H9 (cell line): Measurements from ENCODE around the gene F12. TPM values are rescaled to one million over a fixed set of nuclear protein-coding genes. Genes with fewer than 3 reads are reported as not detected.

ENCODE experiments used
- DNase-seq: peaks from one replicate; pipeline ENCODE4 v3.0.0-alpha.2; 2017
- H2AFZ ChIP-seq: one replicate; pipeline ENCODE4 v1.6.1; 2013; ENCODE audit warnings: mild to moderate bottlenecking, low read length, control low read depth, moderate library complexity
- H2AK5ac ChIP-seq: 2 replicates; pipeline ENCODE4 v1.6.1; 2013; ENCODE audit warnings: low read length, control low read depth, mixed read lengths; ENCODE audit not compliant: insufficient read length
- H2BK120ac ChIP-seq: one replicate; pipeline ENCODE4 v1.6.1; 2013; ENCODE audit warnings: low read depth, mild to moderate bottlenecking, low read length, control low read depth, inconsistent platforms; ENCODE audit not compliant: poor library complexity, severe bottlenecking
- H2BK12ac ChIP-seq: 2 replicates; pipeline ENCODE4 v1.6.1; 2013; ENCODE audit warnings: low read length, control low read depth, mixed read lengths, low read depth; ENCODE audit not compliant: insufficient read length
- H2BK15ac ChIP-seq: 2 replicates; pipeline ENCODE4 v1.6.1; 2013; ENCODE audit warnings: low read depth, low read length, control low read depth
- H2BK20ac ChIP-seq: one replicate; pipeline ENCODE4 v1.6.1; 2013; ENCODE audit warnings: low read depth, mild to moderate bottlenecking, low read length, control low read depth, inconsistent platforms; ENCODE audit not compliant: poor library complexity, severe bottlenecking
- H2BK5ac ChIP-seq: 2 replicates; pipeline ENCODE4 v1.6.1; 2013; ENCODE audit warnings: low read length, control low read depth, mixed read lengths; ENCODE audit not compliant: insufficient read length
- H3K14ac ChIP-seq: 2 replicates; pipeline ENCODE4 v1.6.1; 2013; ENCODE audit warnings: low read length, control low read depth; ENCODE audit not compliant: insufficient read depth
- H3K18ac ChIP-seq: 2 replicates; pipeline ENCODE4 v1.6.1; 2013; ENCODE audit warnings: low read depth, mild to moderate bottlenecking, mixed read lengths, low read length, control low read depth; ENCODE audit not compliant: insufficient read length
- H3K23ac ChIP-seq: 2 replicates; pipeline ENCODE4 v1.6.1; 2013; ENCODE audit warnings: low read length, control low read depth, mixed read lengths, low read depth; ENCODE audit not compliant: insufficient read length
- H3K23me2 ChIP-seq: 2 replicates; pipeline ENCODE4 v1.6.1; 2013; ENCODE audit warnings: low read depth, mild to moderate bottlenecking, mixed read lengths, low read length, control low read depth; ENCODE audit not compliant: insufficient read length, poor library complexity, severe bottlenecking
- H3K27ac ChIP-seq: 2 replicates; pipeline ENCODE4 v1.5.1; 2013; ENCODE audit warnings: low read length, control low read depth, mixed read lengths, low read depth; ENCODE audit not compliant: insufficient read length
- H3K27me3 ChIP-seq: 2 replicates; pipeline ENCODE4 v1.6.1; 2013; ENCODE audit warnings: low read length, control low read depth, inconsistent platforms; ENCODE audit not compliant: insufficient read depth
- H3K4ac ChIP-seq: 2 replicates; pipeline ENCODE4 v1.6.1; 2013; ENCODE audit warnings: low read depth, mild to moderate bottlenecking, control low read depth, inconsistent platforms, low read length, moderate library complexity
- H3K4me1 ChIP-seq: 2 replicates; pipeline ENCODE4 v1.6.1; 2013; ENCODE audit warnings: low read length, control low read depth, inconsistent platforms; ENCODE audit not compliant: insufficient read depth
- H3K4me2 ChIP-seq: 2 replicates; pipeline ENCODE4 v1.6.1; 2013; ENCODE audit warnings: low read length, control low read depth, mixed read lengths; ENCODE audit not compliant: insufficient read length, insufficient read depth
- H3K56ac ChIP-seq: 2 replicates; pipeline ENCODE4 v1.6.1; 2013; ENCODE audit warnings: low read depth, mild to moderate bottlenecking, mixed read lengths, low read length, control low read depth; ENCODE audit not compliant: insufficient read length
- H3K79me1 ChIP-seq: 2 replicates; pipeline ENCODE4 v1.6.1; 2013; ENCODE audit warnings: low read depth, mild to moderate bottlenecking, moderate library complexity, low read length, control low read depth, inconsistent platforms; ENCODE audit not compliant: insufficient read depth, poor library complexity, severe bottlenecking
- H3K79me2 ChIP-seq: 2 replicates; pipeline ENCODE4 v1.6.1; 2013; ENCODE audit warnings: low read length, control low read depth, inconsistent platforms; ENCODE audit not compliant: insufficient read depth
- H3K9ac ChIP-seq: 2 replicates; pipeline ENCODE4 v1.6.1; 2013; ENCODE audit warnings: low read length, control low read depth, mixed read lengths; ENCODE audit not compliant: insufficient read length; ENCODE audit errors: extremely low read depth
- H3K9me3 ChIP-seq: one replicate; pipeline ENCODE4 v1.6.1; 2013; ENCODE audit warnings: low read depth, low read length, inconsistent platforms; ENCODE audit not compliant: control insufficient read depth
- H3T11ph ChIP-seq: one replicate; pipeline ENCODE4 v1.6.1; 2013; ENCODE audit warnings: mild to moderate bottlenecking, low read length, control low read depth, inconsistent platforms
- H4K20me1 ChIP-seq: one replicate; pipeline ENCODE4 v1.6.1; 2013; ENCODE audit not compliant: control insufficient read depth, insufficient read length, insufficient read depth
- H4K5ac ChIP-seq: 2 replicates; pipeline ENCODE4 v1.6.1; 2013; ENCODE audit warnings: low read depth, mild to moderate bottlenecking, mixed read lengths, low read length, control low read depth; ENCODE audit not compliant: insufficient read length
- H4K8ac ChIP-seq: replicated peaks from 2 replicates; pipeline ENCODE4 v1.6.1; 2013; ENCODE audit warnings: low read length, control low read depth, mixed read lengths, low read depth; ENCODE audit not compliant: insufficient read length
- H4K91ac ChIP-seq: 2 replicates; pipeline ENCODE4 v1.6.1; 2013; ENCODE audit warnings: low read depth, mild to moderate bottlenecking, moderate library complexity, mixed read lengths, low read length, control low read depth; ENCODE audit not compliant: insufficient read length
- H3K27ac Mint-ChIP-seq, 3 experiments: 2 replicates in 2 of 3; 3 replicates in 1 of 3; pipeline ENCODE4 v1.8.0; 2020 to 2021; ENCODE audit warnings: mixed read lengths in 3 of 3, mild to moderate bottlenecking in 1 of 3, moderate library complexity in 1 of 3
- H3K27me3 Mint-ChIP-seq: 2 replicates; pipeline ENCODE4 v1.8.0; 2021; ENCODE audit warnings: low read depth, mild to moderate bottlenecking, moderate library complexity, mixed read lengths
- H3K36me3 Mint-ChIP-seq, 3 experiments: 2 replicates in 2 of 3; 3 replicates in 1 of 3; pipeline ENCODE4 v1.8.0; 2020 to 2021; ENCODE audit warnings: low read depth in 3 of 3, mixed read lengths in 3 of 3; ENCODE audit not compliant: insufficient read depth in 1 of 3
- H3K4me1 Mint-ChIP-seq, 2 experiments: 2 replicates each; pipeline ENCODE4 v1.8.0; 2020; ENCODE audit warnings: mixed read lengths in 2 of 2
- H3K4me3 Mint-ChIP-seq, 2 experiments: 2 replicates in 1 of 2; 3 replicates in 1 of 2; pipeline ENCODE4 v1.8.0; 2020 to 2021; ENCODE audit warnings: mild to moderate bottlenecking in 2 of 2, mixed read lengths in 2 of 2, moderate library complexity in 1 of 2
- H3K9me3 Mint-ChIP-seq, 2 experiments: 2 replicates in 1 of 2; 3 replicates in 1 of 2; pipeline ENCODE4 v1.8.0; 2020; ENCODE audit warnings: mild to moderate bottlenecking in 2 of 2, mixed read lengths in 2 of 2, moderate library complexity in 1 of 2
- CTCF ChIP-seq: fragments of 200-600 bp; sonication (generic); conservative IDR thresholded peaks from 3 replicates; pipeline ENCODE4 v1.8.0; 2021; ENCODE audit warnings: antibody characterized with exemption, mild to moderate bottlenecking
- WGBS: extraction: QIAGEN DNeasy Blood & Tissue Kit; methylation state at CpG from one replicate; pipeline ENCODE4 v1.1.7; 2013; ENCODE audit warnings: missing lambda C conversion rate, low lambda C conversion rate, mixed read lengths; ENCODE audit not compliant: insufficient read length; ENCODE audit errors: extremely low coverage; 5-methylcytosine and 5-hydroxymethylcytosine counted together
- total RNA-seq: library from RNA; stranded (reverse); gene quantifications from 2 replicates; pipeline ENCODE4 v1.2.1, GENCODE V29; 2021

F12 gene
- total RNA-seq, 1 experiment from 2014 or later: 3.5 TPM

- H4K8ac ChIP-seq: no peak overlapping the region
- no peak overlapping the region for H2AFZ ChIP-seq
- no peaks in the 10 kb centered on the region for H4K20me1 ChIP-seq
- peaks cover 32 to 34% of the 10 kb centered on the region in 2 experiments for H3K4me1 Mint-ChIP-seq
- no peak overlapping the region for H2BK120ac ChIP-seq
- no peaks in the 10 kb centered on the region for H3K79me2 ChIP-seq
- peak overlapping the region; percentile 73 for H3K4me2 ChIP-seq
- H2BK5ac ChIP-seq: no peak overlapping the region
- peaks cover 11 to 33% (median 21%) of the 10 kb centered on the region in 3 experiments for H3K36me3 Mint-ChIP-seq
- H3K56ac ChIP-seq: no peak overlapping the region
- no peak overlapping the region; the same call in 1 of the 2 replicates for H2BK15ac ChIP-seq
- no peak overlapping the region for H2BK20ac ChIP-seq
- H3K27me3 Mint-ChIP-seq: peaks cover 26% of the 10 kb centered on the region
- WGBS: no CpG with 5 or more reads among the region's 31 CpGs
- H2BK12ac ChIP-seq: no peak overlapping the region
- peak overlapping the region; percentile 89 for H3K18ac ChIP-seq
- H3K27me3 ChIP-seq: peaks cover 4% of the 10 kb centered on the region; the same call in 1 of the 2 replicates
- no peak for DNase-seq
- no peaks in the 10 kb centered on the region; a peak in 1 of 5 replicates for H3K9me3 Mint-ChIP-seq
- no peak overlapping the region for H3K23ac ChIP-seq
- no peaks in the 10 kb centered on the region for H3K9me3 ChIP-seq
- peak overlapping the region; percentile 84; the same call in 1 of the 2 replicates for H3K14ac ChIP-seq
- H4K5ac ChIP-seq: no peak overlapping the region
- H3K4me3 Mint-ChIP-seq: peak overlapping the region; percentile 71 to 84
- no peak overlapping the region for H2AK5ac ChIP-seq
- TF ChIP-seq CTCF: no peak
- peak overlapping the region; percentile 39 for H3K9ac ChIP-seq
- peaks cover 14% of the 10 kb centered on the region for H3K23me2 ChIP-seq
- no peaks in the 10 kb centered on the region for H3K79me1 ChIP-seq
- peak overlapping the region in 1 of 3 experiments; percentile 86; a peak in 3 of 7 replicates for H3K27ac Mint-ChIP-seq
- H3K4ac ChIP-seq: peak overlapping the region; percentile 9; the same call in 1 of the 2 replicates
- no peak overlapping the region for H3K27ac ChIP-seq
- no peak overlapping the region for H4K91ac ChIP-seq
- H3K4me1 ChIP-seq: no peaks in the 10 kb centered on the region
- H3T11ph ChIP-seq: no peak overlapping the region
These were observed 44.6 kb upstream of the F12 start for GRCh38 chr5:177453852-177454396.
